GM18951 (cell line): Measurements from ENCODE around the gene HOOK2.

Experiments
- POLR2A ChIP-seq: IDR thresholded peaks from 4 replicates; pipeline ENCODE4 v1.6.1; 2011; ENCODE audit warnings: mild to moderate bottlenecking; ENCODE audit not compliant: insufficient read length, insufficient read depth; ENCODE audit errors: extremely low read depth
- in situ Hi-C: fragments of 300-500 bp; cut with MboI; formaldehyde crosslinking; loops from one replicate; pipeline ENCODE4 v1.12.0; 2022; ENCODE audit warnings: low sequenced_read_pairs, mixed read lengths, inconsistent platforms; ENCODE audit not compliant: unreplicated experiment

HOOK2 gene

GRCh38 chr19:12790628-12791344 is 15.4 kb upstream of the HOOK2 start:
- in situ Hi-C loops = no loop called here
- TF ChIP-seq POLR2A = no peak

GRCh38 chr19:12789904-12790619 is 14.7 kb upstream of the HOOK2 start:
- TF ChIP-seq POLR2A = no peak
- in situ Hi-C loops = no loop called here

GRCh38 chr19:12789098-12789903 is 13.9 kb upstream of the HOOK2 start:
- peak; percentile 77 for TF ChIP-seq POLR2A
- in situ Hi-C loops = no loop called here

- peak; percentile 57 for TF ChIP-seq POLR2A
- in situ Hi-C loops = no loop called here
Measured at GRCh38 chr19:12788682-12789097, 13.3 kb upstream of the HOOK2 start.

- in situ Hi-C loops = no loop called here
- TF ChIP-seq POLR2A = no peak
Measured at GRCh38 chr19:12788042-12788681, 12.8 kb upstream of the HOOK2 start.

GRCh38 chr19:12787458-12787857 is 12.1 kb upstream of the HOOK2 start:
- in situ Hi-C loops = no loop called here
- TF ChIP-seq POLR2A = no peak

- in situ Hi-C loops = no loop called here
- TF ChIP-seq POLR2A = no peak
Measured at GRCh38 chr19:12786952-12787351, 11.6 kb upstream of the HOOK2 start.

- in situ Hi-C loops = no loop called here
Measured at GRCh38 chr19:12786141-12786870, 11.0 kb upstream of the HOOK2 start.

GRCh38 chr19:12785431-12786031 is 10.2 kb upstream of the HOOK2 start:
- in situ Hi-C loops = no loop called here
- no peak for TF ChIP-seq POLR2A

More at GRCh38 chr19:12786141-12786870, 11.0 kb upstream of the HOOK2 start:
- TF ChIP-seq POLR2A = peak; percentile 28

- in situ Hi-C loops = no loop called here
- no peak for TF ChIP-seq POLR2A
Measured at GRCh38 chr19:12784871-12785430, 9.6 kb upstream of the HOOK2 start.

GRCh38 chr19:12784394-12784870 is 9.1 kb upstream of the HOOK2 start:
- in situ Hi-C loops = no loop called here
- no peak for TF ChIP-seq POLR2A
